ENCODE measurements around the gene OR6M1. TPM values are rescaled to one million over a fixed set of nuclear protein-coding genes. Genes with fewer than 3 reads are reported as not detected.

Gene OR6M1
- total RNA-seq, 1 donor from 2014 or later = not detected

DNA sequence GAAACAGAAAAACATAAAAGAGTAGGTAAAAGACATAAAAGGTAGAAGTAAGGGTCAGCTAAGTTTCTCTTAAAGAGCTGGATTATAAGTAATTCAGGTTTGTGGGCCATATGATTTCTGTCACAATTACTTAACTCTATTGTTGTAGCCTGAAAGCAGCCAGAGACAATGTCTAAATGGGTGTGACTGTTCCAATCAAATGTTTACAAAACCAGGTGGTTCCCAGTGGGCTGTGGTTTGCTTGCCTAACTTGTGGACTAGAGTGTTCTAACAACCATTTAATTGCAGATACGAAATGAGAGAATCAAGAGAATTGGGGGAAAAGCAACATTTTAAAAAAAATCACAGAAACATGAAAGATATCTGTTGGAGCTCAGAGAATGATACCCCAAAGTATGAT, 22.6 kb downstream of the OR6M1 start:
- DNase-seq (ENCODE audit: low spot score) (no peak), ATAC-seq (no peak)
- intact Hi-C loops (cut with DNase I) = no loop called here

DNA sequence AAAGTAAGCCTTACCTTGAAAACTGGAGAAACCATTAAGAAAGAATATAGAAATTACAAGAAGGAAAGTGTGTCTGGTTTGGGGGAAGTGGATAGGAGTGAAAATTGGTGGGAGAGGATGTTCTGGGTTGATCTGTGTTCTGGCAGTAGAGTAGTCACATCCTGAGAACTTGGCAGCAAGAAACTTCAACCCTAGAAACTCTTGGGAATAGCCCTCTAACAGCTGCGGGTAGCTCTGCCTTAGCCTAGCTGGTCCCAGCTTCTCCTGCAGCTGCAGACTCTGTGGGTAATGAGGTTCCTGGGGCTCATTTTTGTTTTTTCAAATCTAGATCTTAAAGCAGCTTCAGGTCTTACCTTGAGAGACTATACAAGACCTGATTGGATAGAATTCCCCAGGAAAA, 27.6 kb downstream of the OR6M1 start:
- no peak for DNase-seq (ENCODE audit: low spot score)
- intact Hi-C loops (cut with DNase I) = no loop called here
- no peak for ATAC-seq

DNA sequence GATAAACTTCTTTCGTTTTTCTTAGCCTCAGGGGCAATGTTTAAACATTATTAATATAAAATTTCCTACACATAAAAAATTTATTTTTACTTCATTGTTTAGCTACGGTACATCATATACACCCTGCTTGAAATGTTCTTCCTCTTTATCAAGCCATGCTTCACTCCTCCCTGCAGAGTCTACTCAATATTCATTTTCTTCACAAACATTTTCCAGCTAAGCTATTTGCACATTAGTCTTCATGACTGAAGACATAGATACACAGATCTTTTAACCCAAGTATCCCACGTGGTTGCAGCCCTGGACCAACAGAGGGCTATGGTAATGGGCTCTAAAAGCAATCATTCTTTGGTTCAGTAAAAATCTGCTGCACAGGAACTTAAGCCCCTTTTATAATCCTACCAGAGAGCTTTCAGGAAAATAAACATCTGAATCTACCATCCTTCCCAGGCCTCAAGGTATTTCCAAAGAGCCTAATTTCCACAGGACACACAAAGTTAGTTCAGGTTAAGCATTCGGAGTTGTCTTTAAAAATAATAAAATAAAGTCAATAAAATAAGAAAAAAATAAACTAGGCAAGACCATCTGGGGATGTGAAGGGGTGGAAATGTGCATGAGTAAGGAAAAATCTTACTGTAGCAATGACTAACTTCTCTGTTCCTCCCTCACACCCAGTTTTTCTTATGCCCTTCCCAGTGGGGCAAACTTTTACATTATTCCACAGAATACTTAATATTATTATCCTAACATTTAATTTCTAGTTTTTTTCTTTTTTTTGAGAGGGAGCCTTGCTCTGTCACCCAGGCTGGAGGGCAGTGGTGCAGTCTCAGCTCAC, 30.2 kb downstream of the OR6M1 start:
- intact Hi-C loops (cut with DNase I) = no loop called here
- ATAC-seq = no peak
- DNase-seq (ENCODE audit: low spot score) = no peak

DNA sequence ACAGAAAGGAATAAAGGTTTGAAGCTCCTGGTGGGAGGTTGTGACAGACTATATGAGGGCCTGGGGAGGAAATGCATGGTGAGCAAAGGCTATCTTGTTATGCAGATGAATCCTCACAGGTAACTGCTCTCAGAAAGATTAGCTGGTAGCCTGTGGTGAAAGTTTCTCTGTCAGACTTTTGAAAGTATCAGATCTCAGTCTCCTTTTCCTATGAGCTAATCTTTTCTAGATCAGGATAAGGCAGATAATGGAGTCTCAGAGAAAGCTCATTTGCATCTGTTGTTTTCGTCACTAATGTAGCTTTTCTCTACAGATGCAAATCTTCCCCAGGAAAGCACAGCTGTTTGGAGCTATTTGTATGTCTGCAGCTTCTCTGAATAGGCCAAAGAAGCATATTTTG, 30.9 kb downstream of the OR6M1 start:
- ATAC-seq = no peak
- intact Hi-C loops (cut with DNase I) = no loop called here
- DNase-seq (ENCODE audit: low spot score) = no peak

DNA sequence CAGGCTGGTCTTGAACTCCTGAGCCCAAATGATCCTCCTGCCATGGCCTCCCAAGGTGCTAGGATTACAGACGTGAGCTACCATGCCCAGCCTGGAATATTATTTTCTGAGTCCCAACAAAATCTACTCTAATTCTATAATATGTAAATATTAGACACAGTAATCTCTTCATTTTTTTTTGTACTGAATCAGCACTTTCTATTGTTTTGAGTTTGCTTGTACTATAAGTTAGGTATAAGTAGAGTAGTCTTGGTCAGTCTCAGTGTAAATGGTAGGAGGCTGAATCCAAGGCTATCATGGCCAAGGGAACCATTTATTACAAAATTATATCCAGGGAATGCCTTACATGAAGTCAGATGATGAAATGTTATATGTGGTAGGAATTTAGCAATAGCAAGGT, 32.2 kb downstream of the OR6M1 start:
- DNase-seq (ENCODE audit: low spot score) = no peak
- ATAC-seq = no peak
- intact Hi-C loops (cut with DNase I) = no loop called here

DNA sequence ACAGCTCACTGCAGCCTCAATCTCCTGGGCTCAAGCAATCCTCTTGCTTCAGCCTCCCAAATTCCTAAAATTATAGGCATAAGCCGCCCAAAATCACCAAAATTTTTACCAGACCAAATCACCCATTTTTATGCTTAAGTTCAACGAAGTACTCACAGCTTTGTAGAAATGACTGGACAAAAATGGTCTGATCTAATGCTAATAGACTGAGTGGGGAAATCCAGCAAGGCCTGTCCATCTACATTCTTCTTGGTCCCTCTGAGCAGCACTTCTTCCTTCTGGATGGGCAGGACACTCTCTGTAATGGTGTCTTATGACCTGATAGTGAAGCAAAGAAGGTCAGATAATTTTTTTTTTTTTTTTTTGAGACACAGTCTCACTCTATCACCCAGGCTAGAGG, 33.1 kb downstream of the OR6M1 start:
- intact Hi-C loops (cut with DNase I) = no loop called here
- ATAC-seq = no peak

DNA sequence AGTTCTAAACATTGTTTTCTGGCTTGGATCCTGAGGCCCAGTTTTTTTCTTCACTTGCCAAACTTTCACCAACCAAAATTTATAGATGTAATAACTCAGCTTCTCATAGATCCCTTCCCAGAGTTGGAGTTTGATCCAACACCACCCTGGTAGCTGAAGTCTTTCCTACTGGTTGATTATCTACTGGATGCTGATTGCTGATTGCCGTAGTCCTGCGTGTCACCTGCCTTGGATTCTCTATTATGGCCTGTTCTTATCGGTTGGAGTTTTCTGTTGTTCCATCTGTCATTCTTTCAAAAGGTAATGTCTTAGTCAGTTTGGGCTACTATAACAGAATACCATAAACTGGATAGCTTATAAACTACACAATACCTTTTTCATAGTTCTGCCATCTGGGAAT, 34.5 kb downstream of the OR6M1 start:
- no peak for ATAC-seq
- intact Hi-C loops (cut with DNase I) = no loop called here
- no peak for DNase-seq (ENCODE audit: low spot score)

More for the DNA sequence above, 33.1 kb downstream of the OR6M1 start:
- DNase-seq (ENCODE audit: low spot score) = no peak

DNA sequence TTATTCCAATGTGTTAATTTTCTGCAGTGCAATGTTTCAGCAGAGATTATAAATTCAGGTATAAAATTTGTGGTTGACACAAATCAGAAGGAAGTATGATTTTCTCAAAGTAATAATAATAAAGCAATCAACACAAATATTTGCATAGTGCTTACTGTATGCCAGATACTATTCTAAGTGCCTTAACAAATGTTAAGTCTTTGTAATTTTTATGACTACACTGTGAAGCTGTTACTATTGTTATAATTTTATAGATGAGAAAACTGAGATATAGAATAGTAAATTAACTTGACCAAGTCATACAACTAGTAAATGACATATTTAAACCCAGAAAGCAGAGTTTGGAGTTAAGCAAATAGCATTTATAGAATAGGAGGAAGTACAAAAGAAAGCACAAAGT, 35.4 kb downstream of the OR6M1 start:
- DNase-seq (ENCODE audit: low spot score) (no peak), ATAC-seq (no peak)
- intact Hi-C loops (cut with DNase I) = no loop called here

DNA sequence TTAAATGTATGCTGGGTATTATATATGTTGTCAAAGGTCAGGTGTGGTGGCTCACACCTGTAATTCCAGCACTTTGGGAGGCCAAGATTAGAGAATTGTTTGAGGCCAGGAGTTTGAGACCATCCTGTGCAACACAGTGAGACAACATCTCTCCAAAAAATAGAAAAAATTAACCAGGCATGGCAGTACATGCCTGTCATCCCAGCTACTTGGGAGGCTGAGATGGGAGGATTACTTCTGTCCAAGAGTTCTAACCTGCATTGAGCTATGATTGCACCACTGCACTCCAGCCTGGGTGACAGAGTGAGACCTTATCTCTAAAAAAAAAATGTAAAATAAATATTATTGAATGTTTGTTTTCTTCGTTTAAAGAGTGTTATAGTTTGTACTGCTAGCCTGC, 40.5 kb downstream of the OR6M1 start:
- DNase-seq (ENCODE audit: low spot score) (no peak), ATAC-seq (no peak)
- intact Hi-C loops (cut with DNase I) = no loop called here

DNA sequence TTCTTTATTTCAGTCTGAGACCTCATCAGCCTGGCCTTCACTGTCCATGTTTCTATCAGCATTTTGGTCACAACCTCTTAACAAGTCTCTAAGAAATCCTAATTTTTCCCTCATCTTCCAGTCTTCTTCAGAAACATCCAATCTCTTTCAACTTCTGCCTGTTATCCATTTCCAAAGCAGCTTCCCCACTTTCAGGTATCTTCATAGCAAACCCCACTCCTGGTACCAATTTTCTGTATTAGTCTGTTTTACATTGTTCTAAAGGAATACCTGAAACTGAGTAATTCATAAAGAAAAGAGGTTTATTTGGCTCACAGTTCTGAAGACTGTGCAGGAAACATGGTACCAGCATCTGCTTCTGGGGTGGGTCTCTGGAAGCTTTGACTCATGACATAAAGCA, 43.7 kb downstream of the OR6M1 start:
- DNase-seq (ENCODE audit: low spot score) = no peak
- ATAC-seq = no peak
- intact Hi-C loops (cut with DNase I) = no loop called here

DNA sequence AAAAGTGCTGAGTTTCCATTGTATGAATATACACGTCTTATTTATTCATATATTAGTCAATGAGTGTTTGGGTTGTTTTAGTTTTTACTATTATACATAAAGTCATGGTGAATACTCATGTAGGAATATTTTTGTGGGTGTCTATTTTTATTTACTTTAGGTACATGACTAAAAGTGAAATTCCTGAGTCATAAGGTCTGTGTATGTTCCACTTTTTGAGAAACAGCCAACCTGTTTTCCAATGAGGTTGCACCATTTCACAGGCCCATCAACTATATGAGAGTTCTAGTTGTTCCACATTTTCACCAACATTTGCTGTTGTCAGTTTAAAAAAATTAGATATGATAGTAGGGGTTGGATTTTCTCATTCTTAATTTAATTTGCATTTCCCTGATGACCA, 45.3 kb downstream of the OR6M1 start:
- DNase-seq (ENCODE audit: low spot score) (no peak), ATAC-seq (no peak)
- intact Hi-C loops (cut with DNase I) = no loop called here

DNA sequence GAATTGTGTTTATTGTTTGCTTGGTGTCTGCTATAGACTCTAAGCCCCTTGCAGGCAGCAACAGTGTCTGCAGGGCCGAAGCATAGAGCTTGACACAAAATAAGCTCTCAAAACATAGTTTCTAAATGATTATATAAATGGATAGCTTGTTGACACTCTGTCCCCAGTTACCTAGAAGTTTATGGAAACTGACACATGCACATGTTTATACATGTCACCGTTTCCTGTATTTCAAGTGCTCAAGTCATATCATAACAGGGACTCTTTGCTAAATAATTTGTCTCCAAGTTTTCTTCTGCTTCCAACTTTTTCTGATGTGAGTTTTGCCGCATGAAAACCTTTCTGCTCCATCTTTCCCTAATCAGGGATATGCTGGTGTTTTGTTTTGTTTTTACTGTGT, 48.2 kb downstream of the OR6M1 start:
- intact Hi-C loops (cut with DNase I) = no loop called here
- DNase-seq (ENCODE audit: low spot score) (no peak), ATAC-seq (no peak)

DNA sequence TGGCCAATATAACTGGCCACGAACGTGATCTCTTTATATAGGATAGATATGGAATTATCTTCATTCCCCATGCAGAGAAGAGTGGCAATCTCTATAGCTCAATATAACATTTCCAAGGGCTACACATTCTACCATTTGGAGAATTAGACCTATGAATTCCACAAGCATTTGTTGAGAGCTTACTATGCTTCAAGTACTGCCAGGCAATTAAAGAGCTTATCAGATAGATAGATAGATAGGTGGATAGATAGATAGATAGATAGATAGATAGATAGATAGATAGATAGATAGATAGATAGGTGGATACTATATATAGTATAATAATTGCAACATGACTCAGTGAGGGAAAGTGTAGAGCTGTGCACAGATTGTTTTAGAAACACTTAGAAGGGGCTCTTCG, 50.3 kb downstream of the OR6M1 start:
- intact Hi-C loops (cut with DNase I) = no loop called here
- DNase-seq (ENCODE audit: low spot score) (no peak), ATAC-seq (no peak)

Other genes with a start within 250 kb of the OR6M1 start
- gene SCN3B, start 151.7 kb downstream of the OR6M1 start, total RNA-seq = 1.2 TPM
- gene ZNF202, start 64.7 kb downstream of the OR6M1 start, total RNA-seq = 10.7 TPM
- not detected for gene OR6X1, start 51.8 kb downstream of the OR6M1 start, total RNA-seq
- gene TMEM225, start 79.3 kb upstream of the OR6M1 start, total RNA-seq = not detected
- not detected for gene OR8D4, start 95.8 kb upstream of the OR6M1 start, total RNA-seq
- not detected for gene OR4D5, start 133.3 kb upstream of the OR6M1 start, total RNA-seq
- not detected for gene OR6T1, start 137.5 kb upstream of the OR6M1 start, total RNA-seq
- not detected for gene OR10S1, start 171.4 kb upstream of the OR6M1 start, total RNA-seq
- gene OR10G6, start 188.8 kb upstream of the OR6M1 start, total RNA-seq = not detected
- not detected for gene OR10G4, start 206.6 kb upstream of the OR6M1 start, total RNA-seq
- gene OR10G9, start 216.7 kb upstream of the OR6M1 start, total RNA-seq = not detected
- gene OR10G8, start 220.4 kb upstream of the OR6M1 start, total RNA-seq = not detected
- not detected for gene OR10G7, start 235.0 kb upstream of the OR6M1 start, total RNA-seq

All from sciatic nerve (tissue), 2 donors.